Right lobe of liver (tissue), 4 donors: ENCODE data around the gene EGFLAM.

Source experiments
- CTCF ChIP-seq, 4 donors: fragments of 200-600 bp in 3 of 4; fragments of 450-650 bp in 1 of 4; IDR thresholded peaks; one replicate each; pipeline versions ENCODE4 v1.5.1 to v1.8.0; 2016 to 2022; ENCODE audit warnings: antibody characterized with exemption in 4 of 4, mild to moderate bottlenecking in 2 of 4
- POLR2A ChIP-seq: fragments of 450-650 bp; IDR thresholded peaks from one replicate; pipeline ENCODE4 v1.6.1; 2017; ENCODE audit warnings: antibody characterized with exemption, mild to moderate bottlenecking
- donor health status: DM: no; HTN: no; CAD: no.
- donor health status: DM: no; HTN: no; CAD: no.
- donor health status: DM: no; HTN: yes; CAD: no.

GRCh38 chr5:38465061-38465460 lies 206.7 kb downstream of the EGFLAM start:
- TF ChIP-seq CTCF (IDR thresholded peaks at IDR 0.05), result no peak
- TF ChIP-seq POLR2A, result no peak
